HL-60 (cell line): Measurements from ENCODE around the gene PPP1R3D.

Source experiments
- CTCF ChIP-seq: IDR thresholded peaks from one replicate; pipeline ENCODE4 v1.5.1; 2011; ENCODE audit warnings: low read length, control low read depth, inconsistent platforms; ENCODE audit not compliant: insufficient read depth
- SPI1 ChIP-seq: IDR thresholded peaks from 2 replicates; pipeline ENCODE4 v1.6.1; 2012; ENCODE audit warnings: low read depth, mild to moderate bottlenecking, borderline replicate concordance

- TF ChIP-seq SPI1 (no peak), CTCF (no peak)
Observed at GRCh38 chr20:59984541-59984940, 44.4 kb upstream of the PPP1R3D start.
